Gastroesophageal sphincter (tissue), 3 donors: ENCODE measurements around the gene SPRYD7.

Experiments
- POLR2A ChIP-seq, 2 donors: fragments of 450-650 bp; IDR thresholded peaks; one replicate each; pipeline ENCODE4 v1.6.1; 2017; ENCODE audit warnings: antibody characterized with exemption in 2 of 2, mild to moderate bottlenecking in 2 of 2, moderate library complexity in 1 of 2
- POLR2AphosphoS5 ChIP-seq: sonication (generic); formaldehyde crosslinking; IDR thresholded peaks from one replicate; pipeline ENCODE4 v1.6.1; 2017; ENCODE audit warnings: antibody characterized with exemption
- TF ChIP-seq, protein P1 (sequence below), 4 experiments: fragments of 200-600 bp in 2 of 4; fragments of 450-650 bp in 2 of 4; sonication (generic) in 1 of 4; IDR thresholded peaks; one replicate each; pipeline ENCODE4 v1.5.1; 2017 to 2019; ENCODE audit warnings: antibody characterized with exemption in 4 of 4, mild to moderate bottlenecking in 2 of 4, moderate library complexity in 2 of 4

DNA sequence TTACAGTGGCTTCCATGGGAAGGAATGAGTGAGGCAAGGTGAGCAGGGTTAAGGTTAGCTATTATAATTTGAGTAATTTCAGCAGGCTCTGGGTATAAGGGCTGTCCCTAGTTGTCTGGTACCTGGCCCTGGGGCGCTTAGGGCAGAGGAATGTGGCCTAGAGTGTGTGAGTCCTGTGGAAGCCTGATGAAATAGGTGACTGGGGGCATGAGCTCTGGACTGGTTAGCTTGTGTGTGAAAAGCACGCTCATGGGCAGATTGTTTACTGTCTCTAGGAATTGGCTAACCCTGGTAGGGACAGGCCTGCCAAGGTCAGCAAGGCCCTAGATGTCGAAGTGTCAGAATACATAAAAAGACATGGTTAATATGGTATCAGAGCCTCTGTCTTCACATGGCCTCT lies 42.5 kb downstream of the SPRYD7 start:
- no peak for TF ChIP-seq POLR2AphosphoS5
- TF ChIP-seq POLR2A (IDR thresholded peaks at IDR 0.05): no peak
- TF ChIP-seq, protein P1, sequence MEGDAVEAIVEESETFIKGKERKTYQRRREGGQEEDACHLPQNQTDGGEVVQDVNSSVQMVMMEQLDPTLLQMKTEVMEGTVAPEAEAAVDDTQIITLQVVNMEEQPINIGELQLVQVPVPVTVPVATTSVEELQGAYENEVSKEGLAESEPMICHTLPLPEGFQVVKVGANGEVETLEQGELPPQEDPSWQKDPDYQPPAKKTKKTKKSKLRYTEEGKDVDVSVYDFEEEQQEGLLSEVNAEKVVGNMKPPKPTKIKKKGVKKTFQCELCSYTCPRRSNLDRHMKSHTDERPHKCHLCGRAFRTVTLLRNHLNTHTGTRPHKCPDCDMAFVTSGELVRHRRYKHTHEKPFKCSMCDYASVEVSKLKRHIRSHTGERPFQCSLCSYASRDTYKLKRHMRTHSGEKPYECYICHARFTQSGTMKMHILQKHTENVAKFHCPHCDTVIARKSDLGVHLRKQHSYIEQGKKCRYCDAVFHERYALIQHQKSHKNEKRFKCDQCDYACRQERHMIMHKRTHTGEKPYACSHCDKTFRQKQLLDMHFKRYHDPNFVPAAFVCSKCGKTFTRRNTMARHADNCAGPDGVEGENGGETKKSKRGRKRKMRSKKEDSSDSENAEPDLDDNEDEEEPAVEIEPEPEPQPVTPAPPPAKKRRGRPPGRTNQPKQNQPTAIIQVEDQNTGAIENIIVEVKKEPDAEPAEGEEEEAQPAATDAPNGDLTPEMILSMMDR (IDR thresholded peaks at IDR 0.05): no peak
